GM12878 (cell line): ENCODE data around the gene C1QC. TPM values are rescaled to one million over a fixed set of nuclear protein-coding genes. Genes with fewer than 3 reads are reported as not detected.
"Not testable (repeated sequence)": the region's sequence is repeated elsewhere in the genome, so short reads cannot be mapped to it uniquely, and the experiment has no call there.

Source experiments
- ATAC-seq: fragments of 200-7000 bp; cut with Tn5 transposase; 3 replicates; pipeline ENCODE4 v1.9.1; 2020; ENCODE audit warnings: mild to moderate bottlenecking, moderate library complexity
- BruUV-seq: library from RNA; stranded (reverse); fragments of 400-500 nt; replicated peaks from 2 replicates; lab custom pipeline; 2021; lab: Mats Ljungman, UMichigan
- CTCF ChIA-PET: fragments of 300-600 bp; sonication (Branson Sonifier 250); formaldehyde crosslinking; extraction: SDS; loops from one replicate; lab custom pipeline; 2021; ENCODE audit warnings: inconsistent platforms; lab: Yijun Ruan, JAX
- POLR2A ChIA-PET: fragments of 350-600 bp; formaldehyde crosslinking; extraction: SDS; loops from one replicate; lab custom pipeline; 2021; ENCODE audit warnings: inconsistent platforms; lab: Charles Lee
- RAD21 ChIA-PET: fragments of 300-600 bp; sonication (Branson Sonifier 250); formaldehyde crosslinking; loops from one replicate; lab custom pipeline; 2023; ENCODE audit warnings: antibody characterized with exemption; ENCODE audit not compliant: unreplicated experiment; lab: Charles Lee
- SMC1A ChIA-PET: fragments of 300-600 bp; sonication (Branson Sonifier 250); formaldehyde crosslinking; loops from one replicate; lab custom pipeline; 2023; ENCODE audit not compliant: unreplicated experiment, uncharacterized antibody; lab: Charles Lee
- DNase-seq: peaks from one replicate; pipeline ENCODE4 v3.0.0-alpha.2; 2011; ENCODE audit warnings: low read depth, low spot score
- FAIRE-seq: peaks from 3 replicates; lab custom pipeline; 2011; peaks lifted over from hg19 to GRCh38; lab: Jason Lieb, UNC
- H2AFZ ChIP-seq: 2 replicates; pipeline ENCODE4 v1.6.0; 2011; ENCODE audit warnings: low read depth, low read length, control low read depth; ENCODE audit not compliant: control insufficient read depth
- H3K27ac ChIP-seq: 2 replicates; pipeline ENCODE4 v1.5.1; 2011; ENCODE audit warnings: control low read depth; ENCODE audit not compliant: control insufficient read depth, insufficient read depth
- H3K27me3 ChIP-seq, 2 experiments: replicated peaks in 1 of 2; 2 replicates each; pipeline versions ENCODE4 v1.6.0 to v1.6.1; 2011; ENCODE audit warnings: low read length in 1 of 2; ENCODE audit not compliant: control insufficient read depth in 2 of 2, insufficient read depth in 2 of 2
- H3K36me3 ChIP-seq, 2 experiments: 2 replicates each; pipeline ENCODE4 v1.5.1; 2011; ENCODE audit warnings: low read length in 1 of 2; ENCODE audit not compliant: control insufficient read depth in 2 of 2, insufficient read depth in 2 of 2
- H3K4me1 ChIP-seq: 2 replicates; pipeline ENCODE4 v1.6.1; 2011; ENCODE audit warnings: mild to moderate bottlenecking, low read length, moderate library complexity, mixed read lengths; ENCODE audit not compliant: control insufficient read depth, insufficient read depth
- H3K4me2 ChIP-seq: 2 replicates; pipeline ENCODE4 v1.6.0; 2011; ENCODE audit warnings: control low read depth; ENCODE audit not compliant: control insufficient read depth, insufficient read depth
- H3K4me3 ChIP-seq: fragments of 200-600 bp; sonication (generic); 2 replicates; pipeline ENCODE4 v1.5.1; 2016
- H3K79me2 ChIP-seq: 2 replicates; pipeline ENCODE4 v1.6.0; 2011; ENCODE audit warnings: low read length; ENCODE audit not compliant: control insufficient read depth, insufficient read depth
- H3K9ac ChIP-seq: 2 replicates; pipeline ENCODE4 v1.8.0; 2011; ENCODE audit warnings: low read length, control low read depth, mixed read lengths; ENCODE audit not compliant: control insufficient read depth, insufficient read depth
- H3K9me3 ChIP-seq: replicated peaks from 3 replicates; pipeline ENCODE4 v1.5.1; 2011; ENCODE audit warnings: mild to moderate bottlenecking, low read length; ENCODE audit not compliant: control insufficient read depth, insufficient read depth
- H4K20me1 ChIP-seq: 2 replicates; pipeline ENCODE4 v1.6.0; 2011; ENCODE audit not compliant: control insufficient read depth, insufficient read depth
- E2F8 ChIP-seq: fragments of 450-650 bp; IDR thresholded peaks from 2 replicates; pipeline ENCODE4 v1.6.1; 2018; ENCODE audit warnings: mild to moderate bottlenecking, low read depth, moderate library complexity; ENCODE audit not compliant: partially characterized antibody
- HDGF ChIP-seq: fragments of 450-650 bp; IDR thresholded peaks from 2 replicates; pipeline ENCODE4 v1.6.1; 2016; ENCODE audit warnings: antibody characterized with exemption
- MYB ChIP-seq: fragments of 150-350 bp; IDR thresholded peaks from 2 replicates; pipeline ENCODE4 v1.6.1; 2014; ENCODE audit warnings: mild to moderate bottlenecking, low read depth, low read length, borderline replicate concordance
- NFYA ChIP-seq: IDR thresholded peaks from 2 replicates; pipeline ENCODE4 v1.6.1; 2011; ENCODE audit warnings: low read depth, mild to moderate bottlenecking, low read length, improper control_type of control experiment, borderline replicate concordance
- TARDBP ChIP-seq: IDR thresholded peaks from 2 replicates; pipeline ENCODE4 v1.6.1; 2016; ENCODE audit warnings: borderline replicate concordance
- ZNF384 ChIP-seq: IDR thresholded peaks from 2 replicates; pipeline ENCODE4 v1.6.1; 2012; ENCODE audit warnings: low read depth, mild to moderate bottlenecking, low read length, improper control_type of control experiment, borderline replicate concordance
- WGBS: methylation state at CpG from one replicate; pipeline ENCODE4 v1.1.6; 2016; ENCODE audit warnings: low lambda C conversion rate; ENCODE audit not compliant: insufficient replicate concordance, insufficient coverage; ENCODE audit errors: missing lambda C conversion rate; 5-methylcytosine and 5-hydroxymethylcytosine counted together
- in situ Hi-C: fragments of 300-500 bp; cut with MboI; formaldehyde crosslinking; loops from 9 replicates; pipeline ENCODE4 v1.14.3; 2018; ENCODE audit warnings: mixed read lengths
- intact Hi-C: fragments of 100-400 bp; cut with micrococcal nuclease; formaldehyde crosslinking; loops from one replicate; pipeline ENCODE4 v1.14.2; 2022; ENCODE audit not compliant: unreplicated experiment
- polyA plus RNA-seq, 11 experiments: library from polyadenylated mRNA; depleted of rRNA in 4 of 11; unstranded in 6 of 11; stranded (reverse) in 5 of 11; fragments of >200 nt; fragmentation: Nextera tagmentation in 4 of 11; fragmentation: Illumina TruSeq in 1 of 11; extraction: Ambion mirVana in 4 of 11; extraction: Trizol in 1 of 11; gene quantifications; 1 replicate in 1 of 11; 2 replicates in 10 of 11; pipeline versions ENCODE4 v1.2.1 to v1.2.3, GENCODE V29; 2011 to 2016; ENCODE audit warnings: inconsistent platforms in 2 of 11, missing spikeins in 2 of 11, low read depth in 1 of 11
- total RNA-seq, 4 experiments: library from RNA; depleted of rRNA in 3 of 4; stranded (reverse); fragments of >200 nt in 3 of 4; fragmentation: Illumina TruSeq in 1 of 4; extraction: Trizol in 1 of 4; gene quantifications; 2 replicates each; pipeline versions ENCODE4 v1.2.1 to v1.2.3, GENCODE V29; 2013 to 2021
- TF ChIP-seq, protein P1 (sequence below): IDR thresholded peaks from 2 replicates; pipeline ENCODE4 v1.6.1; 2011; ENCODE audit warnings: mild to moderate bottlenecking, low read depth, low read length, moderate library complexity; ENCODE audit not compliant: insufficient replicate concordance

C1QC gene
- total and polyA plus RNA-seq, 10 of the 15 experiments (the other 5 are each of a cell fraction or from before 2014, with no cell fraction given): 0.74 TPM; not detected in 9

DNA sequence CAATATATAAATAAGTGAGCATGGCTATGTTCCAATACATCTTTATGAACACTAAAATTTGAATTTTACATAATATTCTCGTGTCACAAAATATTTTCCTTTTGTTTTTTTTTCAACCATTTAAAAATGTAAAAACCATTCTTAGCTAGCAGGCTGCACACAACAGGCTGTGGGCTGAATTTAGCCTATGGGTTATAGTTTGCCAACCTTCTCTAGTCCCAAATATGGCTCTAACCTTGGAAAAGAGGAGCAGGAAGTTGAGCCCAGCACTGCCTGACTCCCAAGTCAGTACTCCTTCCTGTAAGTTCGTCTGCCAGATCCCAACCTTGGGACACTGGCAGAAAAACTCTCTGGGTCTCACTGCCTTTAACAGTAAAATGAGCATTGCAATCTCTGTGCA, 23.0 kb downstream of the C1QC start:
- TF ChIP-seq HDGF (no peak), NFYA (no peak), TARDBP (no peak), ZNF384 (no peak), MYB (no peak), E2F8 (no peak)
- TF ChIP-seq, protein P1, sequence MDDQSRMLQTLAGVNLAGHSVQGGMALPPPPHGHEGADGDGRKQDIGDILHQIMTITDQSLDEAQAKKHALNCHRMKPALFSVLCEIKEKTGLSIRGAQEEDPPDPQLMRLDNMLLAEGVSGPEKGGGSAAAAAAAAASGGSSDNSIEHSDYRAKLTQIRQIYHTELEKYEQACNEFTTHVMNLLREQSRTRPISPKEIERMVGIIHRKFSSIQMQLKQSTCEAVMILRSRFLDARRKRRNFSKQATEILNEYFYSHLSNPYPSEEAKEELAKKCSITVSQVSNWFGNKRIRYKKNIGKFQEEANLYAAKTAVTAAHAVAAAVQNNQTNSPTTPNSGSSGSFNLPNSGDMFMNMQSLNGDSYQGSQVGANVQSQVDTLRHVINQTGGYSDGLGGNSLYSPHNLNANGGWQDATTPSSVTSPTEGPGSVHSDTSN: no peak
- TF ChIP-seq, all 136 proteins: peak for 0
- ATAC-seq (no peak), DNase-seq (no peak), FAIRE-seq (no peak)
- RAD21 ChIA-PET: no interaction called here
- Histone ChIP-seq H3K4me2 (no peak overlapping the region), H3K9me3 (no peaks in the 10 kb centered on the region), H3K27me3 (no peaks in the 10 kb centered on the region; a peak in 3 of 4 replicates), H4K20me1 (no peaks in the 10 kb centered on the region), H3K4me3 (no peak overlapping the region), H2AFZ (no peak overlapping the region), H3K36me3 (no peaks in the 10 kb centered on the region), H3K79me2 (no peaks in the 10 kb centered on the region), H3K4me1 (no peaks in the 10 kb centered on the region), H3K27ac (no peak overlapping the region), H3K9ac (no peak overlapping the region)
- SMC1A ChIA-PET: interaction anchor here (0.6 kb wide), 1 partner anchor 103 kb away, joined by 3 read pairs; the partner anchor contains the start of gene EPHA8
- intact Hi-C loops (no loop called here), in situ Hi-C loops (no loop called here)
- no TSS peak for BruUV-seq
- CTCF ChIA-PET: no interaction called here
- POLR2A ChIA-PET: no interaction called here
- 2% methylated on average over 2 of the region's 2 CpGs for WGBS

DNA sequence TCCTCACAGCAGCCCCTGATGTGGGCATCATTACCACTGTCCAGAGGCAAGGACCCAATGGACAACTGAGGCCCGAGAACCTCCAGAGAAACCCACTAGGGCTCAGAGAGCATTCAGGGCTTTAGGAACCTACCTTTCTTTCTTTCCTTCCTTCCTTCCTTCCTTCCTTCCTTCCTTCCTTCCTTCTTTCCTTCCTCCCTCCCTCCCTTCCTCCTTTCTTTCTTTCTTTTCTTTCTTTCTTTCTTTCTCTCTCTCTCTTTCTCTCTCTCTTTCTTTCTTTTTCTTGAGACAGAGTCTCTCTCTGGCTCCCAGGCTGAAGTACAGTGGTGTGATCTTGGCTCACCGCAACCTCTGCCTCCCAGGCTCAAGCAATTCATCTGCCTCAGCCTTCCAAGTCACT, 25.4 kb downstream of the C1QC start:
- RAD21 ChIA-PET, BruUV-seq, SMC1A ChIA-PET, H3K9ac ChIP-seq, H3K36me3 ChIP-seq, H3K27me3 ChIP-seq, H3K4me3 ChIP-seq, CTCF ChIA-PET, H3K27ac ChIP-seq, ATAC-seq, POLR2A ChIA-PET, DNase-seq, H3K79me2 ChIP-seq, in situ Hi-C loops, H2AFZ ChIP-seq, H3K9me3 ChIP-seq, intact Hi-C loops, H3K4me2 ChIP-seq, H3K4me1 ChIP-seq, H4K20me1 ChIP-seq, FAIRE-seq: not testable (repeated sequence)
- 25% methylated on average over 2 of the region's 2 CpGs for WGBS
